GM21717 (cell line): ENCODE results near the gene ENO1.
"Not testable (repeated sequence)": the region's sequence is repeated elsewhere in the genome, so short reads cannot be mapped to it uniquely, and the experiment has no call there.

Experiments
- ATAC-seq: cut with Tn5 transposase; IDR thresholded peaks from one replicate; pipeline ENCODE4 v1.9.1; 2021; ENCODE audit warnings: mild to moderate bottlenecking, moderate library complexity; ENCODE audit not compliant: unreplicated experiment

Gene ENO1

DNA sequence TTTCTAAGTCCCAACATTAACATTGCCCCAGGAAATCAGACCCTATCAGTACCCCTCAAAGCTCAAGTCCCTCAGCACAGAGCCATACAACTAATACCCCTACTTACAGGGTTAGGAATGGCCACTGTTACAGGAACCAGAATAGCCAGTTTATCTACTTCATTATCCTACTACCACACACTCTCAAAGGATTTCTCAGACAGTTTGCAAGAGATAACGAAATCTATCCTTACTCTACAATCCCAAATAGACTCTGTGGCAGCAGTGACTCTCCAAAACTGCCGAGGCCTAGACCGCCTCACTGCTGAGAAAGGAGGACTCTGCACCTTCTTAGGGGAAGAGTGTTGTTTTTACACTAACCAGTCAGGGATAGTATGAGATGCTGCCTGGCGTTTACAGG, 19.0 kb upstream of the ENO1 start:
- not testable (repeated sequence) for ATAC-seq

GRCh38 chr1:8896775-8897174, 18.3 kb upstream of the ENO1 start:
- not testable (repeated sequence) for ATAC-seq

GRCh38 chr1:8892026-8892425, 13.5 kb upstream of the ENO1 start:
- no peak for ATAC-seq

DNA sequence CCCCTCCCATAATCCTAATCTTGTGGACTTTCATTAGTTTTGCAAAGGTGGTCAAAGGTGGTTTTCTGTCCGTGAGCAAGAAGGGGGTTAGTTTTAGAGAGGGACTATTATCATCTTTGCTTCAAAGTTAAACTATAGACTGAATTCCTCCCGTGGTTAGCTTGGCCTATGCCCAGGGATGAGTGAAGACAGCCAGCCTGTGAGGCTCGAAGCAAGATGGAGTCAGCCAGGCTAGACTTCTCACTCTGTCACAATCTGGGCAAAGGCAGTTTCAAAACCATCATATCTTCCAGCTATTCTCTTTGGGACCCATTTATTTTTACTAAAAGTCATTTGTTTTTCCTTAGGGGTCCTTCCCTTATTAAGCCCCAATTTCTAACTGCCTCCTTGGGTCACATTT, 12.9 kb upstream of the ENO1 start:
- ATAC-seq: no peak

DNA sequence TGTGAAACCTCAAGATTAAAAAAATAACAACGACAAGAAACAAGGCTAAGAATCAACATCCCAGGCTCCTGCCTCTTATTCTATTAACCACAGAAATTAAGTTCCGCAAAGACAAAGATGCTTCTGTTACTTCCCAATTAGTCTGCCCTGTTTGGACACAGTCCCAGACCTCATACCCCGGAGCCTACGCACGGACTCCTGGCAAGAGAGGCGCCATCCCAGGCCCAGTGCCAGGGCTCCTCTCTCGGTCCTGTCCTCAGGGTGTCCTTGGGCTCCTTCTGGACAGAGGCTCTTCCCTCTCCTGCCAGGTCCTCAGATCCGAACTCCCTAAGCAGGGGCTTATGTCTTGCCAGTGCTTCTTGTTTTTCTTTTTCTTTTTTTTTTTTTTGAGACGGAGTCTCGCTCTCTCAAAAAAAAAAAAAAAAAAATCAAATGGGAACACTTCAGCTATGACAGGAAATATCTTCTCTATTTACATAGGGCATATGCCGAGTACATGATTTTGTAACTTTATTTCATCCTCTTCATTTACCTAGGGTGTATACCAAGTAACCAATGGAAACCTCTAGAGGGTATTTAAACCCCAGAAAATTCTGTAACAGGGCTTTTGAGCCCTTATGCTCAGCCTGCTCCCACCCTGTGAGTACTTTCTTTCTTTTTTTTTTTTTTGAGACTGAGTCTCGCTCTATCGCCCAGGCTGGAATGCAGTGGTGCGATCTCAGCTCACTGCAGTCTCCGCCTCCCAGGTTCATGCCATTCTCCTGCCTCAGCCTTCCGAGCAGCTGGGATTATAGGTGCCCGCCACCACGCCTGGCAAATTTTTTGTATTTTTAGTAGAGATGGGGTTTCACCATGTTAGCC, 11.7 kb upstream of the ENO1 start:
- ATAC-seq: no peak

DNA sequence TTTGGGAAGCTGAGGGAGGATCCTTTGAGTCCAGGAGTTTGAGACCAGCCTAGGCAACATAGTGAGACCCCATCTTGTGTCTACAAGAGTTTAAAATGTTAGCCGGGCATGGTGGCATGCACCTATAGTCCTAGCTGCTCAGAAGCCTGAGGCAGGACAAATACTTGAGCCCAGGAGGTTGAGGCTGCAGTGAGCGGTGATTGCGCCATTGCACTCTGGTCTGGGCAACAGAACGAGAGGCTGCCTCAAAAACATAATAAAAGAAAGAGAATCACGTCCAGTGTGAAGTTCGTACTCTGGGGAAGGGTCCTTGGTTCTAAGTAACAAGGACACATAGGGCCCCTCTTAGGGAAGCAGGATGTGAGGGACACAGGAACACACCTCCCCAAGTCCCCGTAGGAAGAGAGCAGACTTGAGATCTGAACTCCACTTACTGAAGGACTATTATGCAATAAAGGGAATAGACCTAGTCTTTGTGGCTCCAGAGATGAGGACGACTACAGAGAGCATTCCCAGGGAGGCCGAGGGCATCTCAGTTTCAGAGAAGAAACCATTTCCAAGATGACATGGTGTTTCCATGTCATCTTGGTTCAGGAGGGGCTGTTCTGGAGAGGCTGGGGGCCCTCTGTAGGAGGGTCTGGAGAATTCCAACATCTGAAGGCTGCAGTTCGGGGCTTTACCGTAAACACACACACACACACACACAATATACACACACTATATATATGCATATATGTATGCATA, 10.8 kb upstream of the ENO1 start:
- no peak for ATAC-seq

DNA sequence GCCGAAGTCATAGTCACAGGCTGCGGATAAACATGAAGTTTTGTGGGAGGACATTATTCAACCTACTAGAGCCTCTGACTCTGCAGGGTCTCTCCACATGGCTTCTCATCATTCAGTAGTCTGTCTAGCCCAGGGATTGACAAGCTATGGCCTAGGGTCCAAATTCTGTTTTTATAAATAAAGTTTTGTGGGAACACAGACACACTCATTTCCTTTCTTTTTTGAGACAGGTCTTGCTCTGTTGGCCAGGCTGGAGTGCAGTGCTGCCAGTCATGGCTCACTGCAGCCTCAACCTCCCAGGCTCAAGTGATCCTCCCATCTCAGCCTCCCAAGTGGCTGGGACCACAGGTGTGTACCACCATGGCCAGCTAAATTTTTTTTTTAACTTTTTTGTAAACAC, 8.1 kb upstream of the ENO1 start:
- no peak for ATAC-seq

DNA sequence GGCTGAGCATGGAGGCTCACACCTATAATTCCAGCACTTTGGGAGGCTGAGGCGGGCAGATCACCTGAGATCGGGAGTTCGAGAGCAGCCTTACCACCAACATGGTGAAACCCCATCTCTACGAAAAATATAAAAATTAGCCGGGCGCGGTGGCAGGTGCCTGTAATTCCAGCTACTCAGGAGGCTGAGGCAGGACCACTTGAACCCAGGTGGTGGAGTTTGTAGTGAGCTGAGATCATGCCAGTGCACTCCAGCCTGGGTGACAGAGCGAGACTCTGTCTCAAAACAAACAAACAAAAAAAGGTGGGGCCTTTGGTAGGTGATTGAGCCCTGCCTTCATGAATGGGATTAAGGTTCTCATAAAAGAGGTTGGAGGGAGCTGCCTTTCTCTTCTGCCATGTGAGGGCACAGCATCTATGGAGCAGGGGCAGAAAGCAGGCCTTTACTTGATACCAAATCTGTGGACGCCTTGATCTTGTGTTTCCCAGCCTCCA, 7.6 kb upstream of the ENO1 start:
- ATAC-seq: not testable (repeated sequence)

DNA sequence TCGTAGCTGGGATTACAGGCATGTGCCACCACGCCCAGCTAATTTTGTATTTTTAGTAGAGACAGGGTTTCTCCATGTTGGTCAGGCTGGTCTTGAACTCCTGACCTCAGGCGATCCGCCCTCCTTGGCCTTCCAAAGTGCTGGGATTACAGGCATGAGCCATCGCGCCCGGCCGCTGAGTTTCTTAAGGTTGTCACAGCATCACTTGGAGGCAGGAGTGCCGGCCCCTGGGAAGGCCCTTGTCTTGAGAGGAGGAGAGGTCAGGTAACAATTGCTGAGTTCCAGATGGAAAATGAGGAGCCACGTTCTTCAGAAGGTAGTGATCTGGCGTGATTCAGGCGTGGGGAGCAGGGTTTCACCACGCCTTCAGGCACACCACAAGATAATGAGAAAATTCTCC, 5.6 kb upstream of the ENO1 start:
- ATAC-seq: not testable (repeated sequence)

GRCh38 chr1:8883491-8883890, 5.0 kb upstream of the ENO1 start:
- no peak for ATAC-seq

DNA sequence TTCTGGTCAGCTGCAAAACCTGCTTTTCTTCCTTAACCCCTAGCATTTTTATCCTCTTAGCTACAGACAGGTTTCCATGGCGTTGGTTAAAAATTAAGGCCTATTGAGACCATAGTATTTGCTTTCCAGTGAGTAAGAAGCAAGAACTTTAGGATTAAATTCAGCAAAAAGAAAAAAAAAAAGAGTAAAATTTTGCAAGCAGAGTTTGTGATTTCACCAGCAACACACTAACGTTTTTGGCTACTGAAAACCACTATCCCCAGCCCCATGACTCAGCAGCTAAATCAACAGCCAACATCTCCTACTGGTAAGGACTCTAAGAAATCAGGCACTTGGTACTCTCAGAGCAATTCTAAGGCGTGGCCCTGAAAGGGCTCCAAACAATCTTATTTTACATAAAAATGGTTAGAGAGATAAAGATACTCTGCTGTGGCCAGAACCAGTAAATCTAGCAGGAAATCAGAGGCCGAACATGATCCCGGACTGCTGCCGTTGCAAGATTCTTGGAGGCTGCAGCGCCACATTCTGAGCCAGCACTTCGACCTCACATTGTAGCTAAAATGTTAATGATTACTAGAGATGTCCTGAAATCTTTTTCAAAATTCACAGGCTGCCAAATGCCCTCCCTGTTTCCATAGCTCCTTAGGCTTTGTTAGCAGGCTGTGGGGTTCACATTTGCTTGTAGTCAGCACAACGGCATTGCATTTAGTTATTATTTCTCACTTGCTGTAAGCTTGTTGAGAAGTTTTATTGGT, 1.6 kb upstream of the ENO1 start:
- ATAC-seq: no peak

GRCh38 chr1:8879464-8879921, 1.0 kb upstream of the ENO1 start:
- ATAC-seq: no peak

- ATAC-seq: peak; percentile 75
These were observed 395 bp upstream of the ENO1 start for GRCh38 chr1:8878698-8879463.

- no peak for ATAC-seq
These were observed 2.4 kb downstream of the ENO1 start for GRCh38 chr1:8876087-8876486.

- ATAC-seq: no peak
These were observed 3.1 kb downstream of the ENO1 start for GRCh38 chr1:8875216-8875861.

GRCh38 chr1:8874230-8875201, 4.0 kb downstream of the ENO1 start:
- no peak for ATAC-seq

- no peak for ATAC-seq
These were observed 4.8 kb downstream of the ENO1 start for GRCh38 chr1:8873506-8874229.

DNA sequence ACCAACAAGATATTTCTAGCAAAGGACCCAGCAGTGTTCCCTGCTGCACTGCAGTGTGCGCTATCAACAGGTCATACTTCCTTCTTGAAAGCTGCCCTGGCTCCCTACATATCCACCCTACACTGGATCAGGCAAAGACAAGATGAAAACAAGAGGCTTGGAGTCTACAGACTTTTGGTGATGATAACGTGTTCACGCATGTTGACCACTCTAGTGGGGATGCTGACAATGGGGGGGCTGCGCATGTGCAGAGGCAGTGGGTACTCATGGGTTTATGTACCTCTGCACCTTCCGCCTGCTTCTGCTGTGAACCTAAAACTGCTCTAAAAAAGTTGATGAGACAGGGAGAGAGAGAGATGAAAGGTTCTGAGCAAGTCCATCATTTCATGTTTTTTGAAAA, 5.5 kb downstream of the ENO1 start:
- no peak for ATAC-seq
